Neural cell (in vitro differentiated cells): ENCODE measurements around the gene PCDH15. TPM values are rescaled to one million over a fixed set of nuclear protein-coding genes. Genes with fewer than 3 reads are reported as not detected.
"Not testable (repeated sequence)": the region's sequence is repeated elsewhere in the genome, so short reads cannot be mapped to it uniquely, and the experiment has no call there.

ENCODE experiments used
- H2AFZ ChIP-seq: fragments of 200-600, 300-800 bp; sonication (generic), shearing (Covaris generic); 2 replicates; pipeline ENCODE4 v1.6.0; 2014; ENCODE audit warnings: low read depth, mild to moderate bottlenecking, antibody characterized with exemption, low read length, moderate library complexity
- H3F3A ChIP-seq: fragments of 200-600 bp; shearing (Covaris generic); 2 replicates; pipeline ENCODE4 v1.6.1; 2016; ENCODE audit warnings: mild to moderate bottlenecking, moderate library complexity, mixed read lengths, antibody characterized with exemption, low read length; ENCODE audit not compliant: insufficient read depth, poor library complexity, severe bottlenecking
- H3K27ac ChIP-seq: fragments of 200-600, 300-800 bp; sonication (generic), shearing (Covaris generic); 2 replicates; pipeline ENCODE4 v1.5.1; 2014; ENCODE audit warnings: mild to moderate bottlenecking, low read length, moderate library complexity
- H3K27me3 ChIP-seq: fragments of 300-800, 200-600 bp; sonication (generic), shearing (Covaris generic); 2 replicates; pipeline ENCODE4 v1.6.0; 2014; ENCODE audit warnings: mild to moderate bottlenecking, low read depth, low read length, moderate library complexity; ENCODE audit not compliant: insufficient read depth
- H3K36me3 ChIP-seq: fragments of 300-800, 200-600 bp; sonication (generic), shearing (Covaris generic); 2 replicates; pipeline ENCODE4 v1.5.1; 2014; ENCODE audit warnings: mild to moderate bottlenecking, antibody characterized with exemption, low read length, moderate library complexity; ENCODE audit not compliant: insufficient read depth
- H3K4me2 ChIP-seq: fragments of 300-800, 200-600 bp; sonication (generic), shearing (Covaris generic); 2 replicates; pipeline ENCODE4 v1.6.0; 2014; ENCODE audit warnings: mild to moderate bottlenecking, low read length
- H3K4me3 ChIP-seq: fragments of 300-800, 200-600 bp; sonication (generic), shearing (Covaris generic); 2 replicates; pipeline ENCODE4 v1.5.1; 2014; ENCODE audit warnings: mild to moderate bottlenecking, low read length, moderate library complexity
- H3K79me2 ChIP-seq: fragments of 200-600 bp; shearing (Covaris generic); replicated peaks from 2 replicates; pipeline ENCODE4 v1.6.0; 2014; ENCODE audit warnings: mild to moderate bottlenecking, low read length, moderate library complexity; ENCODE audit not compliant: insufficient read depth
- H3K9ac ChIP-seq: fragments of 300-800, 200-600 bp; sonication (generic), shearing (Covaris generic); 2 replicates; pipeline ENCODE4 v1.6.1; 2016; ENCODE audit warnings: mild to moderate bottlenecking, low read length, mixed read lengths
- H3K9me2 ChIP-seq: fragments of 200-600 bp; shearing (Covaris generic); 2 replicates; pipeline ENCODE4 v1.6.1; 2016; ENCODE audit warnings: mild to moderate bottlenecking, low read length, mixed read lengths; ENCODE audit not compliant: insufficient read depth
- H3K9me3 ChIP-seq: fragments of 200-600, 300-800 bp; sonication (generic), shearing (Covaris generic); 2 replicates; pipeline ENCODE4 v1.6.1; 2016; ENCODE audit warnings: mild to moderate bottlenecking, mixed run types, low read length, moderate library complexity, mixed read lengths
- H4K20me1 ChIP-seq: fragments of 200-600 bp; shearing (Covaris generic); 2 replicates; pipeline ENCODE4 v1.6.1; 2016; ENCODE audit warnings: mild to moderate bottlenecking, mixed run types; ENCODE audit not compliant: insufficient read depth
- CTCF ChIP-seq: fragments of 450-650 bp; IDR thresholded peaks from 2 replicates; pipeline ENCODE4 v1.5.1; 2014; ENCODE audit warnings: antibody characterized with exemption, mild to moderate bottlenecking, moderate library complexity; ENCODE audit not compliant: poor library complexity, severe bottlenecking
- EP300 ChIP-seq: fragments of 450-650 bp; conservative IDR thresholded peaks from 2 replicates; pipeline ENCODE4 v1.6.1; 2014; ENCODE audit warnings: antibody characterized with exemption, mild to moderate bottlenecking, moderate library complexity; ENCODE audit not compliant: poor library complexity, severe bottlenecking
- EZH2 ChIP-seq: fragments of 200-600, 300-800 bp; shearing (Covaris generic), sonication (generic); IDR thresholded peaks from 2 replicates; pipeline ENCODE4 v1.6.1; 2014; ENCODE audit warnings: antibody characterized with exemption, low read length, borderline replicate concordance, mild to moderate bottlenecking; ENCODE audit not compliant: insufficient read depth, poor library complexity, severe bottlenecking
- MXI1 ChIP-seq: fragments of 450-650 bp; conservative IDR thresholded peaks from 2 replicates; pipeline ENCODE4 v1.6.1; 2014; ENCODE audit warnings: antibody characterized with exemption, mild to moderate bottlenecking; ENCODE audit not compliant: poor library complexity, severe bottlenecking
- POLR2AphosphoS5 ChIP-seq: IDR thresholded peaks from 2 replicates; pipeline ENCODE4 v1.6.1; 2012
- RAD21 ChIP-seq: fragments of 450-650 bp; conservative IDR thresholded peaks from 2 replicates; pipeline ENCODE4 v1.6.1; 2014; ENCODE audit warnings: antibody characterized with exemption, mild to moderate bottlenecking, moderate library complexity
- SMC3 ChIP-seq: fragments of 450-650 bp; conservative IDR thresholded peaks from 2 replicates; pipeline ENCODE4 v1.6.1; 2014; ENCODE audit warnings: antibody characterized with exemption, mild to moderate bottlenecking, moderate library complexity; ENCODE audit not compliant: poor library complexity
- TAF1 ChIP-seq: IDR thresholded peaks from 2 replicates; pipeline ENCODE4 v1.6.1; 2012; ENCODE audit warnings: low read depth
- polyA plus RNA-seq: library from polyadenylated mRNA; depleted of rRNA; stranded (reverse); fragments of >200 nt; gene quantifications from 2 replicates; pipeline ENCODE4 v1.2.3, GENCODE V29; 2014
- TF ChIP-seq, protein P1 (sequence below): IDR thresholded peaks from 2 replicates; pipeline ENCODE4 v1.6.1; 2012; ENCODE audit warnings: borderline replicate concordance

The PCDH15 gene
- polyA plus RNA-seq, 1 donor from 2014 or later: 1.2 TPM

DNA sequence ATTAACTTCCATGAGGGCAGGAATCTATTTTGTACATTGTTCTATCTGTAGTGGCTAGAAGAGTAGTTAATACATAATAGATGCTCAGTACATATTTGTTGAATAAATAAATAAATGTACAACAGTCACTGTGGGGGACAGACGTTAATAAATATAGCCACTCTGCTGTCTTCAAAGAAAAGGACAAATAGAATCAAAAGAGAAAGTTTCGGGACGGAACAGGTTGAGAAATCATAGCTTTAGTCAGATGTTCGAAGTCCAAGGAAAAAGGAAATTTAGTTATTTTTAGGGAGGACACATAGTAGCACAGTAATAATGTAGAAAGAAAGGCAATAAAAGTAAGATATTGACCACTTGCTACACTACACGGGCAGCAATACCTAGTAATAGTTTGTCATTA is 861.4 kb downstream of the PCDH15 start:
- H2AFZ ChIP-seq: no peak overlapping the region
- no peak overlapping the region for H3K27ac ChIP-seq
- no peak for TF ChIP-seq EP300
- TF ChIP-seq POLR2AphosphoS5: no peak
- TF ChIP-seq, protein P1, sequence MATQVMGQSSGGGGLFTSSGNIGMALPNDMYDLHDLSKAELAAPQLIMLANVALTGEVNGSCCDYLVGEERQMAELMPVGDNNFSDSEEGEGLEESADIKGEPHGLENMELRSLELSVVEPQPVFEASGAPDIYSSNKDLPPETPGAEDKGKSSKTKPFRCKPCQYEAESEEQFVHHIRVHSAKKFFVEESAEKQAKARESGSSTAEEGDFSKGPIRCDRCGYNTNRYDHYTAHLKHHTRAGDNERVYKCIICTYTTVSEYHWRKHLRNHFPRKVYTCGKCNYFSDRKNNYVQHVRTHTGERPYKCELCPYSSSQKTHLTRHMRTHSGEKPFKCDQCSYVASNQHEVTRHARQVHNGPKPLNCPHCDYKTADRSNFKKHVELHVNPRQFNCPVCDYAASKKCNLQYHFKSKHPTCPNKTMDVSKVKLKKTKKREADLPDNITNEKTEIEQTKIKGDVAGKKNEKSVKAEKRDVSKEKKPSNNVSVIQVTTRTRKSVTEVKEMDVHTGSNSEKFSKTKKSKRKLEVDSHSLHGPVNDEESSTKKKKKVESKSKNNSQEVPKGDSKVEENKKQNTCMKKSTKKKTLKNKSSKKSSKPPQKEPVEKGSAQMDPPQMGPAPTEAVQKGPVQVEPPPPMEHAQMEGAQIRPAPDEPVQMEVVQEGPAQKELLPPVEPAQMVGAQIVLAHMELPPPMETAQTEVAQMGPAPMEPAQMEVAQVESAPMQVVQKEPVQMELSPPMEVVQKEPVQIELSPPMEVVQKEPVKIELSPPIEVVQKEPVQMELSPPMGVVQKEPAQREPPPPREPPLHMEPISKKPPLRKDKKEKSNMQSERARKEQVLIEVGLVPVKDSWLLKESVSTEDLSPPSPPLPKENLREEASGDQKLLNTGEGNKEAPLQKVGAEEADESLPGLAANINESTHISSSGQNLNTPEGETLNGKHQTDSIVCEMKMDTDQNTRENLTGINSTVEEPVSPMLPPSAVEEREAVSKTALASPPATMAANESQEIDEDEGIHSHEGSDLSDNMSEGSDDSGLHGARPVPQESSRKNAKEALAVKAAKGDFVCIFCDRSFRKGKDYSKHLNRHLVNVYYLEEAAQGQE: no peak
- TF ChIP-seq MXI1: no peak
- no peak for TF ChIP-seq RAD21
- TF ChIP-seq TAF1: no peak
- TF ChIP-seq EZH2: no peak
- TF ChIP-seq SMC3: no peak
- no peak for TF ChIP-seq CTCF
- no peak overlapping the region for H3K9ac ChIP-seq
- H3K79me2 ChIP-seq: no peaks in the 10 kb centered on the region
- H4K20me1 ChIP-seq: no peaks in the 10 kb centered on the region
- no peaks in the 10 kb centered on the region for H3K36me3 ChIP-seq
- H3K4me2 ChIP-seq: no peak overlapping the region
- no peak overlapping the region for H3K4me3 ChIP-seq
- H3F3A ChIP-seq: no peaks in the 10 kb centered on the region
- no peaks in the 10 kb centered on the region for H3K27me3 ChIP-seq
- no peaks in the 10 kb centered on the region for H3K9me2 ChIP-seq
- H3K9me3 ChIP-seq: no peaks in the 10 kb centered on the region

DNA sequence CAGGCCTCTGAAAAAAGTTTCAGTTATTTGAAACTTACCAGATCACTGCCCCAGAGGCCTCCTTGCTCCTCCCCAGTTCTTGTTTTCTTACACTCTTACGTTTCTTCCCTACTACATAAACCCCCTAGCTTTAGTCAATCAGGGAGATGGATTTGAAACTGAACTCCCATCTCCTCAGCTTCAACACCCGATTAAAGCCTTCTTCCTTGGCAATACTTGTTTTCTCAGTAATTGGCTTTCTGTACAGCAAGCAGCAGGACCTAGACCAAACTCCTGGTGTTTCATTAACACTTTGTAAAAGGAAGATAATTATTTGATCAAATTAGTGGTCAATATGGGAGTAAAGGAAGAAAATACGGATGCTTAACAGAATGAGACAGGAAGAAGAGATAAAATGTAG is 870.4 kb downstream of the PCDH15 start:
- Histone ChIP-seq H3K27ac (no peak overlapping the region), H3K36me3 (no peaks in the 10 kb centered on the region), H3K9me2 (no peaks in the 10 kb centered on the region), H3K9me3 (no peaks in the 10 kb centered on the region), H3K9ac (no peak overlapping the region), H2AFZ (no peak overlapping the region), H3F3A (no peaks in the 10 kb centered on the region), H3K4me3 (no peak overlapping the region), H3K27me3 (no peaks in the 10 kb centered on the region), H3K79me2 (no peaks in the 10 kb centered on the region), H4K20me1 (no peaks in the 10 kb centered on the region), H3K4me2 (no peak overlapping the region)
- TF ChIP-seq TAF1: no peak
- no peak for TF ChIP-seq RAD21
- TF ChIP-seq CTCF: no peak
- no peak for TF ChIP-seq POLR2AphosphoS5
- no peak for TF ChIP-seq EZH2
- no peak for TF ChIP-seq EP300
- TF ChIP-seq, protein P1: no peak
- no peak for TF ChIP-seq SMC3

DNA sequence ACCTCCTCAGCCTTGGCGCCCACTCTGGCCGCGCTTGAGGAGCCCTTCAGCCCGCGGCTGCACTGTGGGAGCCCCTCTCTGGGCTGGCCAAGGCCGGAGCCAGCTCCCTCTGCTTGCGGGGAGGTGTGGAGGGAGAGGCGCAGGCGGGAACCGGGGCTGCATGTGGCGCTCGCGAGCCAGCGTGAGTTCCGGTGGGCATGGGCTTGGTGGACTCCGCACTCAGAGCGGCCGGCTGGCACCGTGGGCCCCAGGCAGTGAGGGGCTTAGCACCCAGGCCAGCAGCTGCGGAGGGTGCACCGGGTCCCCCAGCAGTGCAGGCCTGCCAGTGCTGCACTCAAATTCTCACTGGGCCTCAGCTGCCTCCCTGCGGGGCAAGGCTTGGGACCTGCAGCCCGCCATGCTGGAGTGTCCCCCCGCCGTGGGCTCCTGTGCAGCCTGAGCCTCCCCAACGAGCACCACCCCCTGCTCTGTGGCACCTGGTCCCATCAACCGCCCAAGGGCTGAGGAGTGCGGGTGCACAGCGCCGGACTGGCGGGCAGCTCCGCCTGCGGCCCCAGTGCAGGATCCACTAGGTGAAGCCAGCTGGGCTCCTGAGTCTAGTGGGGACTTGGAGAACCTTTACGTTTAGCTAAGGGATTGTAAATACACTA is 876.9 kb downstream of the PCDH15 start:
- H3K4me2 ChIP-seq, H3K36me3 ChIP-seq, H3K4me3 ChIP-seq, H3K27ac ChIP-seq, H2AFZ ChIP-seq, H3K79me2 ChIP-seq, H3K27me3 ChIP-seq, H3K9me3 ChIP-seq, H4K20me1 ChIP-seq, H3K9ac ChIP-seq, H3K9me2 ChIP-seq, H3F3A ChIP-seq: not testable (repeated sequence)
